H1 (cell line): ENCODE results near the gene CACNA1A. TPM values are rescaled to one million over a fixed set of nuclear protein-coding genes. Genes with fewer than 3 reads are reported as not detected.
"Not testable (repeated sequence)": the region's sequence is repeated elsewhere in the genome, so short reads cannot be mapped to it uniquely, and the experiment has no call there.

Experiments
- CTCF ChIA-PET: fragments of 300-600 bp; sonication (Branson Sonifier 250); formaldehyde crosslinking; loops from one replicate; lab custom pipeline; 2021; ENCODE audit not compliant: partially characterized antibody; lab: Charles Lee
- POLR2A ChIA-PET: fragments of 300-600 bp; sonication (Branson Sonifier 250); formaldehyde crosslinking; loops from one replicate; lab custom pipeline; 2021; ENCODE audit warnings: inconsistent platforms; ENCODE audit not compliant: partially characterized antibody; lab: Charles Lee
- DNase-seq, 2 experiments: peaks; one replicate each; pipeline versions ENCODE4 v3.0.0 to v3.0.0-alpha.2; 2010 to 2022; ENCODE audit warnings: low spot score in 2 of 2, low read depth in 1 of 2, mixed read lengths in 1 of 2
- FAIRE-seq: peaks from 2 replicates; lab custom pipeline; 2011; peaks lifted over from hg19 to GRCh38; lab: Jason Lieb, UNC
- H2AFZ ChIP-seq: 2 replicates; pipeline ENCODE4 v1.8.1; 2012; ENCODE audit warnings: low read length, inconsistent platforms
- H2AK5ac ChIP-seq: 2 replicates; pipeline ENCODE4 v1.6.1; 2013; ENCODE audit warnings: low read depth, low read length
- H2BK120ac ChIP-seq: replicated peaks from 2 replicates; pipeline ENCODE3; 2013; ENCODE audit warnings: low read depth, low read length, inconsistent platforms
- H2BK12ac ChIP-seq: 2 replicates; pipeline ENCODE4 v1.6.1; 2013; ENCODE audit warnings: low read depth, low read length
- H2BK15ac ChIP-seq: 2 replicates; pipeline ENCODE4 v1.6.1; 2013; ENCODE audit warnings: low read length
- H2BK20ac ChIP-seq: 2 replicates; pipeline ENCODE4 v1.6.1; 2013; ENCODE audit warnings: low read length
- H2BK5ac ChIP-seq: 2 replicates; pipeline ENCODE4 v1.6.1; 2013; ENCODE audit warnings: low read depth, low read length
- H3K14ac ChIP-seq: 2 replicates; pipeline ENCODE4 v1.6.1; 2013; ENCODE audit warnings: inconsistent platforms; ENCODE audit not compliant: insufficient read length
- H3K18ac ChIP-seq: 2 replicates; pipeline ENCODE4 v1.6.1; 2013; ENCODE audit warnings: low read length; ENCODE audit errors: extremely low read depth
- H3K23ac ChIP-seq: 2 replicates; pipeline ENCODE4 v1.6.1; 2013; ENCODE audit warnings: inconsistent platforms; ENCODE audit not compliant: insufficient read length
- H3K23me2 ChIP-seq: 2 replicates; pipeline ENCODE4 v1.6.1; 2013; ENCODE audit warnings: low read depth, low read length
- H3K27ac ChIP-seq: 2 replicates; pipeline ENCODE4 v1.6.1; 2011; ENCODE audit warnings: low read depth, low read length, inconsistent platforms
- H3K27me3 ChIP-seq, 4 experiments: replicated peaks in 1 of 4; 1 replicate in 1 of 4; 2 replicates in 3 of 4; pipeline versions ENCODE4 v1.6.1 to v1.8.1; 2011 to 2013; ENCODE audit warnings: low read length in 3 of 4, mild to moderate bottlenecking in 3 of 4, inconsistent platforms in 2 of 4, mixed read lengths in 2 of 4, moderate library complexity in 1 of 4; ENCODE audit not compliant: control insufficient read depth in 3 of 4, insufficient read depth in 3 of 4; ENCODE audit errors: extremely low read depth in 1 of 4
- H3K36me3 ChIP-seq, 4 experiments: 2 replicates each; pipeline versions ENCODE4 v1.6.1 to v1.8.1; 2011 to 2013; ENCODE audit warnings: mild to moderate bottlenecking in 4 of 4, low read length in 3 of 4, moderate library complexity in 2 of 4, control low read depth in 1 of 4, inconsistent platforms in 1 of 4; ENCODE audit not compliant: insufficient read depth in 4 of 4, control insufficient read depth in 2 of 4
- H3K4ac ChIP-seq: replicated peaks from 2 replicates; pipeline ENCODE3; 2013; ENCODE audit warnings: low read length, low read depth, mixed read lengths, inconsistent platforms; ENCODE audit not compliant: insufficient read length
- H3K4me1 ChIP-seq, 4 experiments: replicated peaks in 1 of 4; 1 replicate in 1 of 4; 2 replicates in 3 of 4; pipeline versions ENCODE4 v1.6.1 to v1.8.1; 2011 to 2013; ENCODE audit warnings: low read length in 3 of 4, inconsistent platforms in 2 of 4, mixed read lengths in 1 of 4; ENCODE audit not compliant: insufficient read depth in 4 of 4, control insufficient read depth in 3 of 4
- H3K4me2 ChIP-seq, 2 experiments: 2 replicates each; pipeline versions ENCODE4 v1.6.1 to v1.8.1; 2011 to 2013; ENCODE audit warnings: low read depth in 2 of 2, low read length in 2 of 2, control low read depth in 1 of 2, inconsistent platforms in 1 of 2, mild to moderate bottlenecking in 1 of 2; ENCODE audit not compliant: insufficient read depth in 1 of 2
- H3K4me3 ChIP-seq, 4 experiments: fragments of 200-600, 300-600 bp in 1 of 4; sonication (generic), shearing (Covaris generic), sonication (Bioruptor Twin) in 1 of 4; 2 replicates each; pipeline versions ENCODE4 v1.5.1 to v1.8.1; 2011 to 2016; ENCODE audit warnings: low read length in 4 of 4, low read depth in 3 of 4, control low read depth in 2 of 4, inconsistent platforms in 2 of 4, mild to moderate bottlenecking in 2 of 4, mixed read lengths in 1 of 4, moderate library complexity in 1 of 4; ENCODE audit not compliant: insufficient read depth in 2 of 4; ENCODE audit errors: extremely low read depth in 1 of 4
- H3K56ac ChIP-seq: replicated peaks from 2 replicates; pipeline ENCODE3; 2013; ENCODE audit warnings: low read depth, mild to moderate bottlenecking, mixed read lengths, low read length, inconsistent platforms; ENCODE audit not compliant: insufficient read length
- H3K79me1 ChIP-seq: 2 replicates; pipeline ENCODE4 v1.6.1; 2013; ENCODE audit warnings: low read depth, low read length, control low read depth
- H3K79me2 ChIP-seq, 2 experiments: 2 replicates each; pipeline versions ENCODE4 v1.6.1 to v1.8.1; 2012 to 2013; ENCODE audit warnings: low read length in 2 of 2, mild to moderate bottlenecking in 2 of 2, inconsistent platforms in 1 of 2; ENCODE audit not compliant: insufficient read depth in 2 of 2, control insufficient read depth in 1 of 2
- H3K9ac ChIP-seq, 4 experiments: replicated peaks in 1 of 4; 1 replicate in 1 of 4; 2 replicates in 3 of 4; pipeline versions ENCODE4 v1.6.1 to v1.8.1; 2011 to 2013; ENCODE audit warnings: low read depth in 3 of 4, low read length in 3 of 4, control low read depth in 2 of 4, mild to moderate bottlenecking in 2 of 4, moderate library complexity in 2 of 4, inconsistent platforms in 1 of 4; ENCODE audit errors: extremely low read depth in 1 of 4
- H3K9me3 ChIP-seq, 2 experiments: 2 replicates each; pipeline versions ENCODE4 v1.6.1 to v1.8.1; 2012 to 2013; ENCODE audit warnings: mild to moderate bottlenecking in 2 of 2, moderate library complexity in 2 of 2, control low read depth in 1 of 2, inconsistent platforms in 1 of 2, low read depth in 1 of 2, low read length in 1 of 2, mixed read lengths in 1 of 2; ENCODE audit not compliant: insufficient read depth in 2 of 2
- H4K20me1 ChIP-seq, 2 experiments: replicated peaks in 1 of 2; 2 replicates each; pipeline versions ENCODE3 to v1.8.1; 2011 to 2013; ENCODE audit warnings: inconsistent platforms in 2 of 2, low read length in 2 of 2, mild to moderate bottlenecking in 1 of 2; ENCODE audit not compliant: insufficient read depth in 2 of 2, control insufficient read depth in 1 of 2
- H4K5ac ChIP-seq: 2 replicates; pipeline ENCODE4 v1.6.1; 2013; ENCODE audit warnings: low read length, low read depth, mixed read lengths, inconsistent platforms; ENCODE audit not compliant: insufficient read length
- H4K8ac ChIP-seq: 2 replicates; pipeline ENCODE4 v1.8.0; 2013; ENCODE audit warnings: mild to moderate bottlenecking, moderate library complexity, low read length, inconsistent platforms; ENCODE audit not compliant: insufficient read depth; ENCODE audit errors: extremely low read depth
- H4K91ac ChIP-seq: replicated peaks from 2 replicates; pipeline ENCODE3; 2013; ENCODE audit warnings: low read length, mixed read lengths, inconsistent platforms; ENCODE audit not compliant: insufficient read length
- WGBS, 2 experiments: shearing (Covaris generic) in 1 of 2; methylation state at CpG; one replicate each; pipeline versions ENCODE4 v1.1.6 to v1.1.7; 2013 to 2015; ENCODE audit warnings: low lambda C conversion rate in 2 of 2, mixed read lengths in 2 of 2, inconsistent platforms in 1 of 2, low coverage in 1 of 2, missing lambda C conversion rate in 1 of 2; ENCODE audit not compliant: insufficient replicate concordance in 2 of 2, insufficient coverage in 1 of 2, insufficient read length in 1 of 2; ENCODE audit errors: extremely low coverage in 1 of 2, missing lambda C conversion rate in 1 of 2; 5-methylcytosine and 5-hydroxymethylcytosine counted together
- polyA plus RNA-seq, 7 experiments: library from polyadenylated mRNA; depleted of rRNA in 3 of 7; stranded (reverse) in 5 of 7; unstranded in 2 of 7; fragments of >200 nt in 5 of 7; fragments of 200-250 nt in 2 of 7; gene quantifications; 1 replicate in 5 of 7; 2 replicates in 1 of 7; 4 replicates in 1 of 7; pipeline versions ENCODE4 v1.2.1 to v1.2.3, GENCODE V29; 2011 to 2013; ENCODE audit warnings: missing spikeins in 2 of 7, mixed read lengths in 2 of 7
- total RNA-seq: library from RNA; stranded (reverse); fragmentation: NEBNext Ultra II Directional; extraction: Animal tissue kit (Norgen Biotek cat#: 25700); gene quantifications from 2 replicates; pipeline ENCODE4 v1.2.1, GENCODE V29; 2021

CACNA1A gene
- total and polyA plus RNA-seq, 2 of the 8 experiments (the other 6 are each of a cell fraction or from before 2014, with no cell fraction given), result 10.7 to 25.3 TPM

DNA sequence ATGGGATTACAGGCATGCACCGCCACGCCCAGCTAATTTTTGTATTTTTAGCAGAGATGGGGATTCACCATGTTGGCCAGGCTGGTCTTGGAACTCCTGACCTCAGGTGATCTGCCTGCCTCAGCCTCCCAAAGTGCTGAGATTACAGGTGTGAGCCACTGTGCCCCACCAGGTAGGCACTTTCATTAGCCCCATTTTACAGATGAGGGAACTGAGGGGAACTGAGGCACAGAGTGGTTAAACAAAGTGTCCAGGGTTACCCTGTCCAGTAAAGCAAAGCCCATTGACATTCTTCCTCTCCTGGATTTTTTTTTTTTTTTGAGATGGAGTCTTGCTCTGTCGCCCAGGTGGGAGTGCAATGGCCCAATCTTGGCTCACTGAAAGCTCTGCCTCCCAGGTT, 340.1 kb downstream of the CACNA1A start:
- H4K5ac ChIP-seq, DNase-seq, H3K4me3 ChIP-seq, H3K9ac ChIP-seq, H2AFZ ChIP-seq, H3K9me3 ChIP-seq, H3K4me2 ChIP-seq, H4K20me1 ChIP-seq, H3K27ac ChIP-seq, H3K79me2 ChIP-seq, H3K27me3 ChIP-seq, H2BK12ac ChIP-seq, H3K36me3 ChIP-seq, H2AK5ac ChIP-seq, H3K56ac ChIP-seq, H3K23ac ChIP-seq, FAIRE-seq, H3K79me1 ChIP-seq, H3K14ac ChIP-seq, H3K18ac ChIP-seq, H4K8ac ChIP-seq: not testable (repeated sequence)
- CTCF ChIA-PET, result interaction anchor here (0.7 to 1.0 kb wide), 2 partner anchors 21 to 88 kb away, joined by 4 to 5 read pairs; no protein-coding TSS in a partner anchor
- Histone ChIP-seq H3K23me2 (peaks cover 13% of the 10 kb centered on the region; the same call in 1 of the 2 replicates), H2BK15ac (peak overlapping the region; percentile 92; the same call in 1 of the 2 replicates), H2BK5ac (peak overlapping the region; percentile 99; the same call in 1 of the 2 replicates), H2BK20ac (peak overlapping the region; percentile 90; the same call in 1 of the 2 replicates), H3K4ac (peak overlapping the region; percentile 95), H4K91ac (peak overlapping the region; percentile 93), H2BK120ac (peak overlapping the region; percentile 15), H3K4me1 (peaks cover 18 to 34% (median 20%) of the 10 kb centered on the region in 4 experiments)
- 84% methylated on average over 3 of the region's 3 CpGs; no CpG with 5 or more reads in 1 of the 2 experiments for WGBS, 2 experiments
- POLR2A ChIA-PET, result interaction anchor here (0.7 to 12.0 kb wide), 8 partner anchors 11 to 674 kb away, joined by 3 to 530 read pairs (median 42); partner anchors contain the start of genes IER2, NACC1, STX10 and TRMT1
